ENCODE data around the gene C2orf92. TPM values are rescaled to one million over a fixed set of nuclear protein-coding genes. Genes with fewer than 3 reads are reported as not detected.

Gene C2orf92
- total RNA-seq = not detected in 2 replicates

GRCh38 chr2:97669448-97669847 is at the start of gene C2orf92:
C2orf92 (plus strand) TSS chr2:97669713; CDS start chr2:97669789, 76 bp downstream.

GRCh38 chr2:97645695-97646629 is 23.6 kb upstream of the C2orf92 start, which contains the start of gene COX5B:
COX5B (plus strand) TSS chr2:97646062; CDS start chr2:97646087, 25 bp downstream.

GRCh38 chr2:97663962-97664635 is 5.4 kb upstream of the C2orf92 start, which contains the start of gene ACTR1B:
ACTR1B (minus strand) TSS chr2:97664044; CDS start chr2:97663890, 154 bp downstream.

GRCh38 chr2:97713296-97714083 is 44.0 kb downstream of the C2orf92 start, which contains the start of gene ZAP70:
ZAP70 (plus strand) TSS chr2:97713576; CDS start chr2:97724037, 10,461 bp downstream.

Other genes with a start within 250 kb of the C2orf92 start
- 4.2 and 4.3 TPM in 2 replicates for gene ANKRD36B, start 79.8 kb upstream of the C2orf92 start, total RNA-seq
- 446 and 539 TPM in 2 replicates for gene COX5B, start 23.7 kb upstream of the C2orf92 start, total RNA-seq
- gene ACTR1B, start 5.7 kb upstream of the C2orf92 start, total RNA-seq = 37.4 and 53.5 TPM in 2 replicates
- gene ZAP70, start 43.9 kb downstream of the C2orf92 start, total RNA-seq = not detected in 2 replicates

Data from hair follicular keratinocyte (primary cell).